HepG2 (cell line): ENCODE results near the gene PHYH. TPM values are rescaled to one million over a fixed set of nuclear protein-coding genes. Genes with fewer than 3 reads are reported as not detected.

Experiments
- ATAC-seq: fragments of 200-7000 bp; cut with Tn5 transposase; 3 replicates; pipeline ENCODE4 v1.9.1; 2020; ENCODE audit warnings: mild to moderate bottlenecking, moderate library complexity
- BruUV-seq: library from RNA; stranded (reverse); fragments of 400-500 nt; replicated peaks from 2 replicates; lab custom pipeline; 2021; lab: Mats Ljungman, UMichigan
- CTCF ChIA-PET: fragments of 300-600 bp; formaldehyde crosslinking; extraction: SDS; loops from one replicate; lab custom pipeline; 2021; ENCODE audit warnings: low total read pairs, inconsistent platforms, low intra/inter-chr PET ratio; lab: Yijun Ruan, JAX
- POLR2A ChIA-PET: fragments of 350-600 bp; sonication (Branson Sonifier 250); formaldehyde crosslinking; loops from one replicate; lab custom pipeline; 2020; ENCODE audit warnings: antibody characterized with exemption, inconsistent platforms; lab: Yijun Ruan, JAX
- DNase-seq: peaks from one replicate; pipeline ENCODE4 v3.0.0-alpha.2; 2015; ENCODE audit warnings: low spot score
- FAIRE-seq: peaks from 3 replicates; lab custom pipeline; 2011; peaks lifted over from hg19 to GRCh38; lab: Jason Lieb, UNC
- H2AFZ ChIP-seq: one replicate; pipeline ENCODE4 v1.6.1; 2011; ENCODE audit warnings: low read length, inconsistent platforms
- H3K27ac ChIP-seq: fragments of 300-600 bp; 3 replicates; pipeline ENCODE4 v1.8.0; 2011; ENCODE audit warnings: mixed run types, mild to moderate bottlenecking, mixed read lengths, low read length, inconsistent platforms; ENCODE audit not compliant: insufficient read depth; ENCODE audit errors: extremely low read length
- H3K27me3 ChIP-seq, 2 experiments: fragments of 200-600 bp in 1 of 2; 2 replicates in 1 of 2; 3 replicates in 1 of 2; pipeline versions ENCODE4 v1.6.0 to v1.8.0; 2011; ENCODE audit warnings: low read length in 2 of 2, mild to moderate bottlenecking in 2 of 2, moderate library complexity in 2 of 2, inconsistent platforms in 1 of 2; ENCODE audit not compliant: insufficient read depth in 2 of 2, control insufficient read depth in 1 of 2
- H3K36me3 ChIP-seq, 2 experiments: fragments of 200-600 bp in 1 of 2; replicated peaks in 1 of 2; 2 replicates in 1 of 2; 3 replicates in 1 of 2; pipeline versions ENCODE4 v1.5.1 to v1.8.0; 2011; ENCODE audit warnings: low read length in 2 of 2, inconsistent platforms in 1 of 2; ENCODE audit not compliant: insufficient read depth in 2 of 2, control insufficient read depth in 1 of 2
- H3K4me1 ChIP-seq: 2 replicates; pipeline ENCODE4 v1.5.1; 2012; ENCODE audit warnings: low read length, inconsistent platforms; ENCODE audit not compliant: insufficient read depth
- H3K4me2 ChIP-seq: 2 replicates; pipeline ENCODE4 v1.6.0; 2011; ENCODE audit warnings: low read depth, low read length, inconsistent platforms
- H3K4me3 ChIP-seq, 3 experiments: fragments of 200-600 bp in 1 of 3; sonication (generic), shearing (Covaris generic) in 1 of 3; replicated peaks in 1 of 3; 2 replicates each; pipeline ENCODE4 v1.5.1; 2011 to 2016; ENCODE audit warnings: low read length in 3 of 3, inconsistent platforms in 2 of 3, low read depth in 2 of 3, mild to moderate bottlenecking in 2 of 3, control low read depth in 1 of 3, mixed read lengths in 1 of 3; ENCODE audit not compliant: insufficient read depth in 1 of 3
- H3K79me2 ChIP-seq: one replicate; pipeline ENCODE4 v1.6.1; 2011; ENCODE audit warnings: low read length, inconsistent platforms; ENCODE audit not compliant: insufficient read depth
- H3K9ac ChIP-seq: 2 replicates; pipeline ENCODE4 v1.6.0; 2011; ENCODE audit warnings: mild to moderate bottlenecking, low read depth, low read length, inconsistent platforms; ENCODE audit not compliant: insufficient read depth
- H3K9me3 ChIP-seq: 2 replicates; pipeline ENCODE4 v1.5.1; 2012; ENCODE audit warnings: mild to moderate bottlenecking, low read length
- H4K20me1 ChIP-seq: 2 replicates; pipeline ENCODE4 v1.6.0; 2011; ENCODE audit warnings: inconsistent platforms, mild to moderate bottlenecking, low read length, moderate library complexity; ENCODE audit not compliant: insufficient read depth
- AHDC1 ChIP-seq: sonication (generic); formaldehyde crosslinking; IDR thresholded peaks from 2 replicates; pipeline ENCODE4 v1.5.1; 2020; ENCODE audit warnings: mild to moderate bottlenecking, missing genetic modification reagents, borderline replicate concordance
- CHD4 ChIP-seq: fragments of 200-600 bp; sonication (generic); IDR thresholded peaks from 2 replicates; pipeline ENCODE4 v1.7.0; 2017; ENCODE audit warnings: mild to moderate bottlenecking, low read length, borderline replicate concordance
- EHMT2 ChIP-seq: fragments of 200-600 bp; sonication (generic); IDR thresholded peaks from 2 replicates; pipeline ENCODE4 v1.7.0; 2017; ENCODE audit warnings: antibody characterized with exemption, low read depth, low read length, borderline replicate concordance
- MATR3 ChIP-seq: sonication (generic); formaldehyde crosslinking; IDR thresholded peaks from 2 replicates; pipeline ENCODE4 v1.4.0; 2020; ENCODE audit warnings: missing genetic modification reagents
- NR3C1 ChIP-seq: sonication (generic); formaldehyde crosslinking; IDR thresholded peaks from 2 replicates; pipeline ENCODE4 v1.4.0; 2020; ENCODE audit warnings: missing genetic modification reagents
- SOX5 ChIP-seq: IDR thresholded peaks from 2 replicates; pipeline ENCODE4 v1.6.1; 2016; ENCODE audit warnings: borderline replicate concordance
- ZFP36 ChIP-seq: fragments of 150-350 bp; IDR thresholded peaks from 2 replicates; pipeline ENCODE4 v1.6.1; 2018; ENCODE audit warnings: borderline replicate concordance, low read length, low read depth; ENCODE audit not compliant: partially characterized antibody
- WGBS: methylation state at CpG from one replicate; pipeline ENCODE4 v1.1.6; 2017; ENCODE audit warnings: low lambda C conversion rate; 5-methylcytosine and 5-hydroxymethylcytosine counted together
- in situ Hi-C: cut with HindIII; loops from 2 replicates; pipeline ENCODE4 v1.10.0; 2017; ENCODE audit warnings: low pct_unique_long_range_greater_than_20kb; ENCODE audit not compliant: extremely low pct_ligation_motif_present
- intact Hi-C: fragments of 100-400 bp; cut with micrococcal nuclease; formaldehyde crosslinking; loops from one replicate; pipeline ENCODE4 v1.10.0; 2022; ENCODE audit not compliant: unreplicated experiment
- polyA plus RNA-seq, 8 experiments: library from polyadenylated mRNA; depleted of rRNA in 3 of 8; stranded (reverse) in 7 of 8; unstranded in 1 of 8; fragments of >200 nt; fragmentation: Illumina TruSeq in 4 of 8; extraction: Trizol in 4 of 8; gene quantifications; 2 replicates each; pipeline versions ENCODE4 v1.2.1 to v1.2.3, GENCODE V29; 2011 to 2016; ENCODE audit warnings: low read depth in 4 of 8, missing spikeins in 1 of 8, mixed read lengths in 1 of 8; ENCODE audit not compliant: insufficient read depth in 1 of 8
- total RNA-seq, 5 experiments: library from RNA; depleted of rRNA; stranded (reverse); fragments of >200 nt; fragmentation: Illumina TruSeq; extraction: Trizol; gene quantifications; 2 replicates each; pipeline ENCODE4 v1.2.3, GENCODE V29; 2016; ENCODE audit warnings: low read depth in 1 of 5

Gene PHYH
- total and polyA plus RNA-seq, 2 of the 13 experiments (the other 11 are each of a cell fraction or from before 2014, with no cell fraction given), result 27.2 to 34.5 TPM

GRCh38 chr10:13321576-13321975 lies 21.7 kb upstream of the PHYH start (continued):
- TF ChIP-seq AHDC1 (CRISPR knock-in tag) (no peak), CHD4 (no peak), ZFP36 (no peak), MATR3 (CRISPR knock-in tag) (no peak), SOX5 (CRISPR knock-in tag) (no peak)

GRCh38 chr10:13319166-13319565 lies 19.3 kb upstream of the PHYH start:
- WGBS, result 97% methylated on average over 7 of the region's 7 CpGs
- Histone ChIP-seq H2AFZ (no peak overlapping the region), H3K4me2 (no peak overlapping the region), H4K20me1 (no peaks in the 10 kb centered on the region), H3K4me3 (no peak overlapping the region), H3K9ac (no peak overlapping the region), H3K36me3 (peaks cover 4 to 22% of the 10 kb centered on the region in 2 experiments; a peak in 4 of 5 replicates), H3K79me2 (no peaks in the 10 kb centered on the region), H3K4me1 (no peaks in the 10 kb centered on the region), H3K9me3 (no peaks in the 10 kb centered on the region), H3K27ac (no peak overlapping the region), H3K27me3 (no peaks in the 10 kb centered on the region)
- TF ChIP-seq NR3C1 (CRISPR knock-in tag) (no peak), EHMT2 (no peak)
- no peak for ATAC-seq
- DNase-seq, result no peak
- FAIRE-seq, result no peak
- BruUV-seq, result no TSS peak
- in situ Hi-C loops (no loop called here), intact Hi-C loops (no loop called here)
- POLR2A ChIA-PET, result interaction anchor here (1.7 kb wide), 1 partner anchor 17 kb away, joined by 6 read pairs; no protein-coding TSS in a partner anchor
- CTCF ChIA-PET, result no interaction called here
